ENCODE measurements around the gene C6orf141.
A peak's percentile ranks its signal among the peaks of the same experiment; 100 is the strongest.

C6orf141 gene

DNA sequence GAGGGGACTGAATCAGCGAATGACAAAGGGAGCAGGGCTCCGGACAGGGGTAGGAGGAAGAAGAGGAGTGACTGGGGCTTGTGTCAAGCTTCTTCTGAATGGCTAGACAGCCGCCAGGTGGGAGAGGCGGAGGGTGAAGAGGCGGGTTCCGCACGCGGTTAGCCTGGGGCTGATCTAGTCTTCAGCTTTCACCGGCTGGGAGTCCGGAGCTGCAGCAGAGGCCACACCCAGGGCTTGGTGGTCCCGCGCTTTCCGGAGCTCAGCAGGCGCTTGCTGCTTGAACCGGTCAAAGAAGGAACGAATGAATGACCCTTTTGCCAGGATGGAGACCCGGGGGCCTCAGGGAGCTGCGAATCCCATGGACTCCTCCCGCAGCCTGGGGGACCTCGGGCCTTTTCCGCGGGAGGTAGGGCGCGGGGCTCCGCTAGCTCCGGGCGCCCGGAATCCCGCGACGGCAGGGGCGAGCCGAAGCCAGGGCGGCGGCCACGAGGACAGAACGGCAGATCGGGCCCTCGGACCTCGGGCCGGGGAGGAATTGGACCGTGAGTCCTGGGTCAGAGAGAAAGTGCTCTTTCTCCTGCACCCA, at the start of gene C6orf141:
C6orf141 (plus strand) TSS at position 177 of the 586 bp plus-strand sequence; CDS start at position 302, 125 bp downstream.
- DNase-seq (ENCODE audit: low read depth in 2 of 2), result peak; percentile 3 to 9

DNA sequence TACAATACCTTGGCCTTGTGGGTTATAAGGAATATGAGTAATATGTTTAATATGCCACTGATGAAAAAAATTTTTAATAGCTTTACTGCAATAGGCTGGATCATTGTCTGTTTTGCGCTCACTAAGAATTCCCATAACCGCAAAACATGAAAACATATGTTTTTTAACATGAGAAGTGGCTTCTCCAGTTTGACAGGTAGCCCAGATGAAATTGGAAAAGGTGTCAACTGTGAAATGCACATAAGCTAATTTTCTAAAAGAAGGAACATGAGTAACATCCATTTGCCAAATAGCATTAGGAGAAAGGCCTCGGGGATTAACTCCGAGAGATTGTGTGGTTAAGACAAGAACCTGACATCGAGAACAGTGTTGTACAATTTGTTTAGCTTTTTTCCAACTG, 45.8 kb upstream of the C6orf141 start:
- DNase-seq (ENCODE audit: low read depth in 2 of 2), result no peak

DNA sequence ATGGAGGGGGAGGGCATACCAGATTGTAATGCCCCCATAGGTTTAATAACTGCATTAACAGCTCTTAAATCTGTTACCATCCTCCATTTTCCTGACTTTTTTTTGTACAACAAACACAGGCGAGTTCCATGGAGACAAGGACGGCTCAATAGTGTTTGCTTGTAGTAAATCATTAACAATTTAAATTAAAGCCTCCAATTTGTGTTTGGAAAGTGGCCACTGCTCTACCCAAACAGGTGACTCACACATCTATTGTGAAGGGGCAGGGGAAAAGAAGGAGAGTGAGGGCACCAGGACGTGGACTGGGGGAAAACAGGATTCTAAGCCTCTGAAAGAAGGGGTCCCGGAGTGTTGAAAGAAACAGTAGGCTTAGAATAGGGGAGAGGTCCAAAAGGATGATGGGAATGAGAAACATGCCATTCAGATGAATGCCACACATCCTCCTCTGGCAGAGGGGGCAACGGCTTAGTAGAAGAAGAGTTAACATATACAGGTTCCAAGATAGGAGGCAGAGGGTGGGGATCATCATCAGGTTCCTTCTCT, 43.8 kb upstream of the C6orf141 start:
- DNase-seq (ENCODE audit: low read depth in 2 of 2), result no peak

DNA sequence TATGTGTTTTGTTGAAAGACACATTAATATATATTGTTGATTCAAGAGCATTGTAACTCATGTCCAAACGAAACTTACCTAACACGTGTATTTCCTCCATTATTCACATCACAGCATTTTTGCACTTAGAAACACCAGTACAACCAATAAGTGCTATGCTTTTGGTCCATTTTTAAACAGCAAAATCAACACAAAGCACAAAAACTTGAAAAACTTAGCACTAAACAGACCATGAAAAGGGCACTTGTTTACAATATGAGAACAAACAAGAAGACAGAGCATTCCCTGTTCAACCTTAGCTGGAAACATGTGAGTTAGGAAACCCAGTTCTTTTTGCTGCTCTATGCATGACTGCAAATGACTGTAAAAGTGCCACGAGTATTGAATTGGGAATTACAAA, 41.1 kb upstream of the C6orf141 start:
- DNase-seq (ENCODE audit: low read depth in 2 of 2), result no peak

DNA sequence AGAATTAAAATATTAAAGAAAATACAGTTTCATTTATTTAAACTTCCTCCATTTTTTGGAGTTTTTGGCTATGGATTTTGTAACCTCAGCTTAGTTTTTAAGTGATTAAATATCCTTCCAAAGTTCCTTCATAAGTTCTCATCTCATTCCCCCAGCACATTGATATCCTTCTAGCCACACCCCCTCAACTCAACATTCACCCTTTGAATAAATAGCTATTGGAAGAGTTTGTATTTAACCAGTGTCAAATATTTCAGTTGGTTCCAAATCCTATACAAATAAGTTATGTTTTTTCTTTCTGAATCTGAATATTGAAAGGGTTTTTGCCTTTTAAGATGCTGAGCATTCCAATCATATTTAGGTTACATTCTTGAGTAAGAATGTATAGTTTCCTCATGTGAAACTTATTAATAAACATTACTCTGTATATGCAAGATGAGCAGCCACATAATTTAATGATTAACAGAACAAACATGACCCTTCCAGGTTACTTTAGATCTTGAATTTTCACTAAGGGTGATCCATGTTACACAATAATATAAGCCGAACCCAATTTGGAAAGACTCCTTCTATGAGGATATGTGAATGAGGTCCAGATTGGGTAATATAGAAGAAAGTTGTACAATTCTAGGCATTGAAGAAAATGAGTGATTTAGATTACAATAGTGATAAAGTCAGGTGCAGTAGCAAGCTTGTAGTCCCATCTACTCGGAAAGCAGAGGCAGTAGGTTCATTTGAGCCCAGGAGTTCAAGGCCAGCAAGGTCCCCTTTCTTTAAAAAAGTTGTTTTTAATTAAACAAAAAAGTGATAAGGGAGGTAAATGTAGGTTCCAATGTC, 37.1 kb upstream of the C6orf141 start:
- no peak for DNase-seq (ENCODE audit: low read depth in 2 of 2)

DNA sequence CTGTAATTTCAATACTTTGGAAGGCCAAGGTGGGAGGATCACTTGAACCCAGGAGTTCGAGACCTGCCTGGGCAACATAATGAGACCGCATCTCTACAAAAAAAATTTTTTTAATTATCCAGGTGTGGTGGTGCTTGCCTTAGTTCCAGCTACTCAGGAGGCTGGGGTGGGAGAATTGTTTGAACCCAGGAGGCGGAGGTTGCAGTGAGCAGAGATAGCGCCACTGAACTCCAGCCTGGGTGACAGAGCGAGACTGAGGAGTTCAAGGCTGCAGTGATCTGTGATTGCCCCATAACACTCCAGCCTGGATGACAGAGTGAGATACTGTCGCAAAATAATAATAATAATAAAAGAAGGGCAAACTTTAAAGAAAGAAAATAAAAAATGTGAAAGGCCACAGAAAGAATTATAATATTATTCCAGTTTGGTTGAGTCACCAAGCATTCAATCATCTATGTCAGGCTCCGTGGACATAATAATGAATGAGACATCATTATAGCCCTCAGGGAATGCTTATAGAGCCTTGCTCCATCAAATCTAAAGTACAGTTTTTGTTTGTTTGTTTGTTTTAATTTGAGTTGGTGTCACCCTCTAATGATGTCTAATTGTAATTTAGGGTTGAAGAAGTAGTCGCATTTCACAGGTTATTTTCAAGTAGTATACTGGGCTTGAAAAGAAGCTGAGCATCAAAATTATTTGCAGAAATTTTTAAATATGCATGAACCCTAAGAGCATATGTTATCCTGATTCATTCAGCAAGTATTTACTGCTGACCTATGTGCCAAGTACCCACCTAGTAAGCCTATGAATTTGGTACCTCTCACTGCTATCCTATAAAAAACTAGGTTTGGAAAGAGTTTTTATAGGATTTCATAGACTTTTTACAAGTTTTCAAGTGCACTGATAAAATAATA, 35.6 kb upstream of the C6orf141 start:
- no peak for DNase-seq (ENCODE audit: low read depth in 2 of 2)

DNA sequence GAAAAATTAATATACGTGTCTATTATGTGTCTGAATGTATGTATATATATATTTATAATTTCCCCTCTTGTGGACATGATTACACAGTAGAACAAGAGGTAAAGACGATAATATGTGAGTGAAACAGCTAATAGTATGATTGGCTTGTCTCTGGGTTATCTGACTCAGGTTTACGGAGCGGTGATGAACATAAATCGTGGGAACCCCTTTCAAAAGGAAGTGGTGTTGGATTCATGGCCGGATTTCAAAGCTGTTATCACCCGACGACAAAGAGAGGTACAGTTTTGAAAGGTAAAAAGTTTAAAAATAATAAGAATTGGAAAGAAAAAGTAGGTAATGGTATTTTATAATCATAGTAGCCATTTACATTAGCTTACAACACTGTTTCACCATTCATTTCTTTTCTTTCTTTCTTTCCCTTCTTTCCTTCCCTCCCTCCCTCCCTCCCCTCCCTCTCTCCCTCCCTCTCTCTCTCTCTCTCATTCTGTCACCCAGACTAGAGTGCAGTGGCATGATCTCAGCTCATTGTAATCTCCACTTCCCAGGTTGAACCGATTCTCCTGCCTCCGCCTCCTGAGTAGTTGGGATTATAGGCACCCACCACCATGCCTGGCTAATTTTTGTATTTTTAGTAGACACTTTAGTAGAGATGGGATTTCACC, 34.9 kb upstream of the C6orf141 start:
- no peak for DNase-seq (ENCODE audit: low read depth in 2 of 2)

DNA sequence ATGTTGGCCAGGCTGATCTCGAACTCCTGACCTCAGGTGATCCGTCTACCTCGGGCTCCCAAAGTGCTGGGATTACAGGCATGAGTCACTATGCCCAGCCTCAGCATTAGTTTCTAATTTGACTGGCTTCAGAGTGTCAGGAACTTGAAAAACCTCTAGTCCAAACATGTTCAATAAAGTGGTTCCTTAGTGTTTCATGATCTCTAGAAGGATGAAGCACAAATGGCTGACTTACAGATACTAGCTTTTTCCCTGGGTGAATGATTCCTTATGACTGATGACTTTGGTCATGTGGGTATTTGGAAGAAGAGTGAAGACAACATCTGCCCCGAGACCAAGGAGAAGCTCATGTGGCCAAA, 34.3 kb upstream of the C6orf141 start:
- no peak for DNase-seq (ENCODE audit: low read depth in 2 of 2)

DNA sequence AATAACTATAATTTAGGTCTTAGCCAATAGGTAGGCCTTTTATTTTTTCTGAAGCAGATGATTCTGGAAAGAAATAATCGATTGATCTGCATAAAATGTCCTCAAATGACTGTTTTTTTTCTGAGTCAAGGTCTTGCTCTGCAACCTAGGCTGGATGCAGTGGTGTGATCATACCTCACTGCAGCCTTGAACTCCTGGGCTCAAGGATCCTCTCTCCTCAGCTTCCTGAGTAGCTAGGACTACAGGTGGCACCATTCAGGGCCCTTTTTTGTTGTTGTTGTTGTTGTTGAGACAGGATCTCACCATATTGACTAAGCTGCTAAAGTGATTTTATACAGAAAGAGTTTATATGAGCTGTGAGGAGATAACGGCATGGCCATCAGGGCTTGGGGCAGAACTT, 32.5 kb upstream of the C6orf141 start:
- DNase-seq (ENCODE audit: low read depth in 2 of 2), result no peak

DNA sequence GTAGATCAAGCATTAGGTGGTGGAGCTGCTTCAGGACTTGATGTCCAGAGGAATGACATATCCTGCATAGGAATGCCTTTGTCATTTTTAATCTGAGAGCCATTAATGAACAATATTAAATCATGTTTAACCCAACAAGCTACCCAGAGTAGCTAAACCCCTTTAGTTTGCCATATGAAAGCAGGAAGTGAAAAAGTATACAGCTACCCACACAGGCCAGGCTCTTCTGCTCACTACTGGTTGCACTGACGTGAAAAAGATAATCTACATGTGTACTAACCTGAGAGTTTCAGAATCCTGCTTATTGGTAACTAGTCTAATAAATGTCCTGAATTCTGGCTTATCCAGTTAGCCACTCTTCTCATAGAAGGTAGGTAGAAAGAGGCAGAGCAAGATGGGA, 30.8 kb upstream of the C6orf141 start:
- DNase-seq (ENCODE audit: low read depth in 2 of 2), result no peak

DNA sequence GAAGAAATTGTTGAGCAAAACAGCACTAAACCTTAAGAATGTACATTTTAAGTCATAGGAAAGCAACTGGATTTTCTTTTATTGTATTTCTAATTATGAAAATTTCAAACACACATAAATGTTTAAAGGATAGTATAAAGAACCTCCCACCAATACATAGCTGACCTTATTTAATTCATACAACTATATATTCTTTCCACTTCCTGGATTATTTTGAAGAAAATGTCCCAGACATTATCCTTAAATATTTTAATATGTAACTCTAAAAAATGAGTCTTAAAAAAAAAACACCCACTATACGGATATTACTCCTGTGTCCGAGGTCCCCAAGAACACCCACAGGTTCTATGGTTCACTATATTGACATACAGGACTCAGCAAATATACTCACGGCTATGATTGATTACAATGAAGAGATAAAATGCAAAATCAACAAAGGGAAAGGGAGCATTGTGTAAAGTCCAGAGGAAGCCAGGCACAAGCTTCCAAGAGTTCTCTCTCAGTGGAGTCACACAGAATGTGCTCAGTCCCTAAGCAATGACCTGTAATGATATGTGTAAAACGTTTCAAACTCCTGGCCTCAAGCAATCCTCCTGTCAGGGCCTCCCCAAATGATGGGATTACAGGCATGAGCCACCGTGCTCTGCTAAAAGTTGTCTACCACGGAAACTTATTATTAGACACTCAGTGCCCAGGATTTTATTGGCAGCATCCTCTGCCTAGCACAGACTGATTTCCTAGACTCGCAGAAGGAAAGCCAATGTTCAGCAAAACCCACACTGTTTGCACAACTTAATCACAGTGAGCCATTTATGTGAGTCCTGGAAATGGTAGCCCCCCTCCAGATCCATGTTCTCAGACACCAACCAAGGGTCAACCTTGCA, 27.5 kb upstream of the C6orf141 start:
- DNase-seq (ENCODE audit: low read depth in 2 of 2), result no peak

DNA sequence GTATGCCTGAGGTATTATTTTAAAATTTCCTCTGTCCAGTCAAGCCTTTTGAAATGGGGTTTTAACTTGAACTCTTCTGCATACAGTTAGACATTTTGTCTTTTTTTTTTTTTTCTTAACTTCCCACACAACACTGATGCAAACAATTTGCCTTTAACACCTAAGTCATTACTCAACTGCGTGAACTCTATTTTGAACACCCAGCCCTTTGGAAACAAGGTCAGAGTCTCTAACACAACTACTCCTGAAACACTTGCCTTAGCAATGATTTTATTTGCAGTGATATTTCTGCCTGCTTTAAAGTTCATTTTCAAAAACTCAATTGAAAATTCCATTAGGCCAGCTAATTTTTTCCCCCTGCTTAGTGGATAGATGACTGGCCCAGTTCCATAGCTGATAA, 26.6 kb upstream of the C6orf141 start:
- DNase-seq (ENCODE audit: low read depth in 2 of 2), result no peak

DNA sequence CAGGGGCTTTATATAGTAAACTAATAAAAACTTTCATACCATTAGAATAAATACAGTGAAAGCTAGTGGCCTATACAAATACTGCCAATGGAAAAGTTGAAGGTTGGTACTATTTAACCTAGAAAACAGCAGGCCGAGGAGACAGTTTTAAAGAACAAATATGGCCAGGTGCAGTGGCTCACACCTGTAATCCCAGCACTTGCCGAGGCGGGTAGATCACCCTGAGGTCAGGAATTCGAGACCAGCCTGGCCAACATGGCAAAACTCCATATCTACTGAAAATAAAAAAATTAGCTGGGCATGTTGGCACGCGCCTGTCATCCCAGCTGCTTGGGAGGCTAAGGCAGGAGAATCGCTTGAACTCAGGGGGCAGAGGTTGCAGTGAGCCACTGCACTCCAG, 25.9 kb upstream of the C6orf141 start:
- no peak for DNase-seq (ENCODE audit: low read depth in 2 of 2)

DNA sequence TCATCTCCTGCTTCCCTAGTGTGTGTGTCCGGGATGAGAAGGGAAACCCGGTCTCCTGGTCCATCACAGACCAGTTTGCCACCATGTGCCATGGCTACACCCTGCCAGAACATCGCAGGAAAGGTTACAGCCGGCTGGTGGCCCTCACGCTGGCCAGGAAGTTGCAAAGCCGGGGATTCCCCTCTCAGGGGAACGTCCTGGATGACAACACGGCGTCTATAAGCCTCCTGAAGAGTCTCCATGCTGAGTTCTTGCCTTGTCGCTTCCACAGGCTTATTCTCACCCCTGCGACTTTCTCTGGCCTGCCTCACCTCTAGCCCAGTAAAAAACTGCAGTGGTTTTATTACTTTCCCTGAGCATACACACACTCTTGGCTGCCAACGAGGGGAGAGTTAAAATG, 23.9 kb upstream of the C6orf141 start:
- no peak for DNase-seq (ENCODE audit: low read depth in 2 of 2)

DNA sequence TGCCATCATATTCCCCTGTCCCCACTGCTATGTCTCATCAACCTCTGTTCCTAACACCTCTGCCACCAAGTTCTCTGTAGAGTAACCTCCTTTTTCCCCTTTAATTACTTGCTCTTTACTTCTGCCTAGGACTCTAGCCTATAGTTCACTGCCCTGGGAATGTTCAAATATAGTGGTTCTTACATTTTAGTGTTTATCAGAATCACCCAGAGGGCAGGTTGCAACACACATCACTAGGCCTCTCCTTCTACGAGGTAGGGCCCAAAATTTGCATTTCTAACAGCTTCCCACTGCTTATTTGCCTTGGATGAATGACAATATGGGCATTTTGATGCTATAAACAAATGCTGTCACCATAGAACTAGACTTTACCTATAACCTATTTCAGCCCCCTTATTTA, 23.1 kb upstream of the C6orf141 start:
- no peak for DNase-seq (ENCODE audit: low read depth in 2 of 2)

DNA sequence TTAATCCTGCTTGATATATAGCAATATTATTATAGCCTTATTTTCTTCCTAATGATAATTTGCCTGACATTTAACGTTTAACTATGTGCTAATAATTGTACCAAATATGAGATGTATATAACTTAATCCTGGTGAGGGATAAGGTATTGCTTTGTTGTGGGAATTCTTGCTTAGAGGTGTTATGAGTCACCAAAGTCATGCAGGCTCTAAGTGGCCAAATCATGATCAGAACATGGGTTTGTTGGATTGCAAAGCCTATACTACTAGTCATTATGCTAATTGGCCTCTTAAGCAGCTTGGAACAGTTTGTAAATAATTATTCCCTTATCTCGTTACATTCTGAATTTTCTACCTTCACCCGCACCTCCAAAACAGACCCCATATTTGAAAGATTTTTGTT, 21.9 kb upstream of the C6orf141 start:
- DNase-seq (ENCODE audit: low read depth in 2 of 2), result no peak

DNA sequence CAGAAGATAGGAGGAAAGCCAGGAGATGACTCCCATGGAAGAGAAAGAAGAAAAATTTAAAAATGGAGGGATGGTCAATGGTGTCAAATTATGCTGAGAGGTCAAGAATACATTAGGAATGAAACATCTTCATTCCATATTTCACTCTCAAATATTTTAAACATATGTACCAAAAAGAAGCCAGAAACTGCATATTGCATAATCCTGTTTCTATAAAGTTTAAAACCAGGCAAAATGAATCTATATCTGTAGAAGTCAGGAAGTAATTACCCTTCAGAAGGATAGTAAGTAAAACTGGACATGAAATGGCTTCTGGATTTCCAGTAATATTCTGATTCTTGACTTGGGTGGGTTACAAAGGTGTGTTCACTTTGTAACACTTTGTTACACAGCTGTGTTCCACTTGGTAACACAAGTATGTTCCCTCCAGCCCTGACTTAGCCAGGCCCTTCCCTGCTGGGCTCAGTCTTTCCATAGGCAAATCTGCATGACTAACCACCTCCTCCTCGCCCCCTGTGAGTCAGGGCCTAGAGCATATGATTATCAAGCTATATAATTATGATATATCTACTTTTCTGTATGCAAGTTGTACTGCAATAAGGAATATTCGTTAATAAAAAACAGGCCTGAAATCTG, 20.2 kb upstream of the C6orf141 start:
- DNase-seq (ENCODE audit: low read depth in 2 of 2), result no peak

DNA sequence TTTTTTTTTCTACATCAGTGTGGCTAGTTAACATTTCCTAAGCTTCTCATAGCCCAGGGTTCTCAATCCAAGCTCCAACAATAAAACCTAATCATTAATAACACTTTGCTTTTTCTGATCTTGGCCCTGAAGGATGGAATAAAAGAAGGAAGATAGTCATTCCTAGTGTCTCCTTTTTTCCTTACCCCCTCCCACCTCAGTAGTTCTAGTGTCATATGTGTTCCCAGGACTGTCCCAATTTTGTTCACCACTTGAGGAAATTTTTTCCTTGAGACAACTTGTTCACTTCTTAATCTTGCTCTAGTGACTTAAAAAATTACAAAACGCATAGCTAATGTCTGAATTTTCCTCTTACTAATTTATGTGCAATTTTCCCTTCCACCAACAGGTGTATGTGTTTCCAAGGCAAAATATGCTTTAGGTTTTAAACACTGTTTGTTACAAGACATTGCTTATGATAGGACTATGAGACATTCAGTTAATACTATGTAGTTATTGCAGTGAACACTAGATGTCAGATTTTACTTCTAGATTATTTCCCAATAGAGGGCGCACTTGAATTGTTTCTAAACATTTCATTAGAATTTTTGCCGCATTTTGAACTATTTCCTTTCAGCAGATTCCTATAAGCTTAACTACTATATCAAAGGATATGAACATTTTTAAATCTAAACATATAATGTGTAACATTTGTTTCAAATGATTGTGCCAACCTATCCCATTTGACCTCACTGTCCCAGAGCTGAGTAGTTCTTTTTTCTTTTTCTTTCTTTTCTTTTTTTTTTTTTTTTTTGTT, 18.5 kb upstream of the C6orf141 start:
- DNase-seq (ENCODE audit: low read depth in 2 of 2), result no peak

DNA sequence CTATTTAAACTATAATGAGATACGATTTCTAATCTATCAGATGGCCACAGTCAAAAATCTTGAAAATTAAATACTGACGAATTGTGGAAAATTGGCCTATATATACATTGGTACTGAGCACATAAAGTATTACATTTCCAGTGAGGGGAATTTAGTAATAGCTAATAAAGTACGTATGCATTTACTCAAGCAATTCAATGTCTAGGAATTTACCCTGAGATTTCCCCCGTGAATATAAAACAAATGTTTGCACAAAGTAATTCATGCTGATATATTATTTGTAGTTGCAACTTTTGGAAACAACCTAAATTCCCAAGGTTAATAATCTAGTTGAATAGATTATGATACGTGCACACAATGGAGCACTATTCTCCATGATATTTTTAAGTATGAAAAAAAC, 14.7 kb upstream of the C6orf141 start:
- DNase-seq (ENCODE audit: low read depth in 2 of 2), result no peak
